NCI-H146 (cell line): ENCODE results near the gene RFFL.
A peak's percentile ranks its signal among the peaks of the same experiment; 100 is the strongest.

Experiments used
- DNase-seq: peaks from one replicate; lab custom pipeline; 2025; lab: John Stamatoyannopoulos, UW

Gene RFFL

DNA sequence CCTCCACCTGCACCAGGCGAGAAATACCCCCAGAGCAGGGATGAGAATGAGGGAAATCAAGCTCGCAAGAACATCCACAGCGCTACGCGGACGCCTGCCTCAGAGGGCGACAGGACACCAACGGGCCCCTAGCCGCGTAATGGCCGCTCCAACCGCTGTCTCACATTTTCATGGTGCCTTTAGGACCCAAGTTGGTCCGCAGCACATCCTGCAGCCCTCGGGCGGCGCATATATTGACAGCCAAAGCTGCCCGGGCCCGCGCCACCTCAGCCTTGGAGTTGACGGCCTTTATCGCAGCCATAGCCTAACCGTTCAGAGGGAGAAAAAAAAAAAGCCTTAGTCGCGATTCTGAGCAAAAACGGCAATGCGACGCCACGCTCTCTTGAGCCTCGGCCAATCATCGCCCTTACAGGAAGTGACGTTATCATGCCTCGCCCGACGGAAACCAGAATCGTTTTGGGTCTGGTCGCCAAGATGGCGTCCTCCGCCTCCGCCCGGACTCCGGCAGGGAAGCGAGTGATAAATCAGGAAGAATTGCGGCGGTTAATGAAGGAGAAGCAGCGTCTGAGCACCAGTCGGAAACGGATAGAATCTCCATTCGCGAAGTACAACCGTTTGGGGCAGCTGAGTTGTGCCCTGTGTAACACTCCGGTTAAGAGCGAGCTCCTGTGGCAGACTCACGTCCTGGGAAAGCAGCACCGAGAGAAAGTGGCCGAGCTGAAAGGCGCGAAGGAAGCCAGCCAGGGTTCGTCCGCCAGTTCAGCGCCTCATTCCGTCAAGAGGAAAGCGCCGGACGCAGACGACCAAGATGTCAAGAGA lies 102.2 kb downstream of the RFFL start, which contains the start of the genes CCT6B and ZNF830:
Gene CCT6B, minus strand, starts transcription at position 368 of the 819 bp plus-strand sequence. Its CDS starts 67 bp downstream, at position 301.
Gene ZNF830, plus strand, starts transcription at position 448 of the 819 bp plus-strand sequence. Its CDS starts 27 bp downstream, at position 475.
- DNase-seq, result peak; percentile 90

DNA sequence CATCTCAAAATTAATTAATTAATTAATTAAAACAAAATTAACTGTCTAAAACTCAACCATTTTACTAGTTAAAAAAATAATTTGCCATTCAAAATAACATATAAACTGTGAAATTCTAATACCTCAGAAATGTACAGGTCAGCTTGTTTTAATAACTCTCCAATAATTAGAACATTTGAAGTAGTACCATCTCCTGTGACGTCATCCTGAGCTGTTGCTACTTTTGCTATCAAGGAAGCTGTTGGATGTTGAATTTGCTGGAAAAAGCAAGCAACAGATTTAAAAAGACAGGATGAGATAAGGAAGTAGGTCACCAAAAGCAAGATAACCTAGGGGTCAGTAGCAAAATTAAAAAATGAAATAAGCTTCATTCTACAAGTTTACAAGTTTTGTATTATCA lies 105.1 kb downstream of the RFFL start:
- no peak for DNase-seq
